Suppressor macrophage treated with lipopolysaccharide for 1 hour (primary cell): Measurements from ENCODE around the gene RNASE7.
"Not testable (repeated sequence)": the region's sequence is repeated elsewhere in the genome, so short reads cannot be mapped to it uniquely, and the experiment has no call there.

Experiments used
- DNase-seq, 3 donors: peaks; one replicate each; pipeline ENCODE4 v3.0.0-alpha.2; 2020 to 2022

RNASE7 gene

DNA sequence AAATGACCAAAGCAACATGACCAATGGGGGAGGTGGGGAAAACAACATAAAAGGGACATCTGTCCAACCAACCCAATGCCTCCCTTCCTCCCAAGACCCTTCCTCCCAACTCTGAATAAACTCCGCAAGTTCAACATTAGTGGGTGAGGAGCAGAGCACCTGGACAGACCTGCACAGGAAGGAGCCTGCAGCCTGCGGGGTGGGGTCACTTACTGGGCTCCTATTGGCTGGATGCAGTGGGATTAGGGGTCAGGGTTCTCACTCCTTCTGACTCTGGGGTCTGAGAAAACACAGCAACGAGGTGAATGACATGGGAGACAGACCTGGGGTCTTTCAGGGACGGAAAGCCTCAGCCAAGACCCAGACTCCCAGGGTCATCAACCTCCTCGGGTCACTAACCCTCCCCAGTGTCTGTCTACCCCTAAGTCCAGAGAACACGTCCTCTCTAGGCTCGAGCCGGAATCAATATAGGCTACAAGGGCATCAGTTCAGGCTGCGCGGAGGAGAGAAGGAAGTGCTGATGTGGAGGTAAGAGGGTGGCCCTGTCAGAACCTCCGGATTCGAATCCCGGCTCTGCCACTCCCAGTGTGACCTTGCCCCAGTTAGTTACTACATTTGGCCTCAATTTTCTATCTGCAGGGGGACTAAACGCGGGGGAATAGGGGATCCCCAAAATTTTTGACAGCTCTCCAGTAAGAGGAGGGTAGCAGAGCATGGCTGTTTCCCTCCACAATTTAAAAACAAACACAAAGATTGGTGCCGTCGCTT lies 18.2 kb upstream of the RNASE7 start:
- DNase-seq = no peak

DNA sequence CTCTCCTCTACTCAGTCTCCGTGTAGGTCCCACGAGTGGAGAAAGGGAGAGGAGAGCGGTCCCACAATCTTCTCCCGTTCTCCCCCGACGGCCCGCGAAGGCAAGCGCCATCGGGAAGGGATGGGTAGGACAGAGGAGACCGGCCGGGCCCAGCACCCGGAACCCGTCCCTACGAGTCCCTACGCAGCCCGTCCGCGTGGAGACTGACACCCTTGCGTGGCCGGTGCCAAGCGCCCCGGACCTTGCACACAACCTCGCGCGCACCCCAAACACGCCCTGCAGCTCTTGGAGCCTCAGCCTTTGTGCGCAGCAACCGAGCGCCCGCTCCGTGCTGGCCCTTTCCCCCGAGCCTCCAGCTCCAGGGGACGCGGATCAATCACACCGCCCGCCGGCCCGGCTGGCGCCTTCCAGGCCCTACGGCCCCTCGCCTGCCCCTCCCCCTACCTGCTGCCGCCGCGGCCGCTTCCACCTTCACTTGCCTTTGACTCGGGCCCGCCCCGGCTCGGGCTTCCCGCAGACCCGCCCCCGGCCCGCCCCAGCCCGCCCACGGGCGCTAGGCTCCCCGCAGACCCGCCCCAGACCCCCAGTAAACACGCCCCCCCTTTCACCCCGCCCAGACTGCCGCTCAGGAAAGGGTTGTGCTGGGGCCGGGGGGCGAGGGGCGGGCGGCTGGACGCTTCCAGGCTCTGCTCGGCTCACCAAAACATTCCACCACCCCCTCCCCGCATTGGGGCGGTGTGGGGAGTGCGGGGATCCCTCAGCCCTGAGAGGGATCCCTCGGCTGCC lies 17.4 kb upstream of the RNASE7 start, which contains the start of gene NDRG2:
NDRG2 (minus strand) TSS at position 477 of the 786 bp plus-strand sequence. CDS start 1,746 bp downstream, outside the sequence.
- peak in 1 of 3 donors; percentile 50 for DNase-seq

DNA sequence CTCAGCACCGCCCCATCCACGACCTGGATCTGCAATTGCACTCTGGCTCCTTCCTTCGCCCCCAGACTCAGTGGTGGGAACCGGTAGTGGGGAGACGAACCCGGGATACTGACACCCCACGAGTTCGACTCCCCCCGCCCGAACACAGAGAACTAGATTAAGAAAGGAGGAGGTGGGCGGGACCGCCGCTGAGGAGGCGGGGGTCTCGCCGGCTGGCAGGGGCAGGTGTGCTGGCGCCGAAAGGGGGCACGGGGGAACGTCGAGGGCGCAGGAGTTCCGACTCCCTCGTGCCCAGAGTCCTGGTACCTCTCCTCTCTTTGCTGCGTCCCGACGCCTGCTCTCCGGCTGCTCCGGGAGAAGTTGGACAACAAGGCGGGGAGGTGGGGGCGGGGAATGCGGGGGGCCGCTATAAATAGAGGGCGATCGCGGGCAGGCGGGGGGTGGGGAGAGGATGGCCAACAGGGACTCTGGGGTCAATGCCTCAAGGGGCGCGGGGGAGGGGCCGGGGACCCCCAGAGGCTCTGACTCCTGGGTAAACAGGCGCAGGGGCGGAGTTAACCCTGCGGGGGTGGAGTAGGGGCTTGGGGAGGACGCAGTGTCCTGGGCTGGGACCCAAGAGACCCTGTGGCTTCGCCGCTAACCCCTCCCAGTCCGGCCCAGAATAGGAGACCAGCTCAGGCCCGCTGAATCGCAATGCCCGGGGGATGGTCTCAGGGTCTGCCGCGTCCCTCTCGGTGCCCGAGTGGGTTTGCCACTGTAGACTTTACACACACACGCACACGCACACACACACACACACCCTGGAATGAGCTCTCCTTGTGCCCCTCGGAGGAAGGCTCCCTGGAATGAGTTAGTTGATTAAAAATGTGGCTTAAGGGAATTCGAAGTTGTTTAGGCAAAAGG lies 16.5 kb upstream of the RNASE7 start:
- no peak for DNase-seq

DNA sequence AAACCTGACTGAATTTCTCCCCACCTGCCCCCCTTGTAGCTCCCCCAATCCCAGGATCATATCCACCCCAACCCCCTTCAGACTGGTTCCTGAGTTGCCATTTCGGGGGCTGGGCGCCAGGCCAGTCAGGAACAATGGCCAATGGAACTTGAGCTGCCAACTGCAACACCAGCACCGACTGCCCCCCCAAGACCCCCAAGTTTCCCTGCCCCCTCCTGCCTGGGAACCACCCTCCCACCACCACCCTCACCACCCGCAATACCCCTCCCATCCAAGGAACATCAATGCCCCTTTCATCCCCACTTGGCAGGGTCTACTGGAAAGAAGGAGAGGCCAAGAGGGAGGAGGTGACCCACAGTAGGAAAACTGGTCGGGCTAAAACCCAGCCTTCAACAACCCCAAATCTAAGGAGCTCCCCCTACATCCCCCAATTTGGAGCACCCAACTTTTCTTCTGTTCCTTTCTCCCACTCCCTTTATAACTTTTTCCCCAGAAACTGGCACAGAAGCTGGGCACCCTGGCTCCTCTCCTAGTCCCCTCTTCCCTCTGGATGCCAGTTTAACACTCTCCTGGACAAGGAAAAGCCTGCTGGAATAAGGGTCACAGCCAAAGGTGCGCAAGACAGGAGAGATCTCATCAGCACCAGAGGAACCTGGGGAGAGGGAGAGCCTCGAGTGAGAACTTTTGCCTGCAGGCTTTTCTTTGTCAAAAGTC lies 15.7 kb upstream of the RNASE7 start:
- DNase-seq = no peak

- no peak for DNase-seq
These were observed 15.2 kb upstream of the RNASE7 start for GRCh38 chr14:21026988-21027315.

DNA sequence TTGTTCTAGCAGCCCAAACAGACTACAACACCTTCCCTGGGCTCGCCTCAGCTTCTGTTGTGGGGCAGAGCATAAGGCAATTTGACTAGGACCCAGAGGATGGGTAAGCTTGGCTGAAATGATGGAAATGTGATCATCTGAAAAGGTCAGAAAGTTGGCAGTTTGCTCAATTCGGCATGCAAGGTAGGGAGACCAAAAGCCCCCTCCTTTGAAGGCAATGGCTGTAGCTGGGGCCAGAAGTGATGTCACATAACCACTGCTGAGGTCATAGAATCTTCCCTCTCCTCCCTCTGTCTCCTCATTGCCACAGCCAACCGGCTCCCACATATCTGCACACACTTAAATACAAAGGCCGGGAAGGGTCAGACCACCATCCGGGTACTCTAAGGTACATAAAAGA lies 12.2 kb upstream of the RNASE7 start, which contains the start of gene TPPP2:
TPPP2 (plus strand) TSS at position 301 of the 400 bp plus-strand sequence. CDS start 365 bp downstream, outside the sequence.
- no peak for DNase-seq

GRCh38 chr14:21030531-21030930 lies 11.6 kb upstream of the RNASE7 start:
- DNase-seq = no peak

DNA sequence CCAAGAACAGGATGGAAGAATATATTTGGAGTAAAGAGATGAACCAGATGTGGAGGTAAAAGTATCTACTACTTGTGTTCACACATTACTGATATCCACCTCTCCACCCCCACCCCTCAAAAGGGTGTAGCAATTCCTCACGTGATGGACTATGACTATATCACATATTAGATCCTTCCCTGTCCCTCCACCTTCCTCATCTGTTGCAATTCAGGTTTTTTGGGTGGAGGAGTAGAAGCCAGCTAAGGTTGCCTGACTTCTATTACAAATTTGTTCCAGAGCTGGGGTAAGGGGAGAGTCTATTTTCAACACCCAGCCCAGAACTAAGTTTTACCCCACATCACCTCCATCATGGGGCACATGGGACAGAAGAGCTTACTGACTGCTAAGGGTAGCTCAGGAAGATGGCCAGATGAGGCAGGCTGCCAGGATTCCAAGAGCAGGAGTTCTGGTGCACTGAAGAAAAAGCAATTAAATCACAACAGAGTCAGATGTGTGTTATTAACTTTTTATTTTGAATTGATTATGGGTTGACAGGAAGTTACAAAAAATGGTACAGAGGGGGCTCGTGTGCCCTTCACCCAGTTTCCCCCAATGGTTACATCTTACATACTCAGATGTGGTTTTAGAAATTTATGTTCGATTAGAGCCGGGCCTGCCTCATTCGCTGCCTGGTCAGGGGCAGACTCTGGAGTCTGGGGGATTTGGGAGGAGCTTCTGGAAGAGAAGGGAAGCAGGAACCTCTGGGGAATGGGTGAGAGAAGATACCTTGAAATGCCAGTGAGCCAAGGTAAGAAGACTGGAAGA lies 9.6 kb upstream of the RNASE7 start:
- DNase-seq = peak; percentile 76 to 78 (median 77)

- DNase-seq = peak; percentile 82 to 84 (median 83)
These were observed 8.9 kb upstream of the RNASE7 start for GRCh38 chr14:21033133-21033698.

- DNase-seq = no peak
These were observed 7.5 kb upstream of the RNASE7 start, which contains the start of gene RNASE13 for GRCh38 chr14:21034707-21035106. RNASE13 (minus strand) TSS chr14:21034807; CDS start chr14:21034288, 519 bp downstream.

DNA sequence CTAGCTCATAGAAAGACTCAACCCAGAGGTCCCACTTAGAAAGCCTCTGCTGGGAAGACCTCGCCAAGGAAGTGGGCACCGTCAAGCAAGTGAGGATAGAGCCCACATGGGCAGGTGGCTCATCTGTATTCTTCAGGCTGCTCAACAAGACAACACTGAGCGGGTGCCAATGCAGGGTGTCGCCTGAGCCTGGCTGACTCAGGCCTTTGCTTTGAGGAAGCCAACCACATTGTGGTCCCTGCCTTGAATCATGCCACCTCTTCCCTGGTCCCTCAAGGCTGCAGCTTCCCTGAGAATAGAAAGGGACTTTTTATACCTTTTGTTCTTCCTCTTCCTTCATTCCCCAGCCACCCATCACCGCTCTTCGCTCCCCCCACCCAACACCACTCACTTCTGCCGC lies 5.4 kb upstream of the RNASE7 start:
- DNase-seq = peak; percentile 68 to 75 (median 71)

DNA sequence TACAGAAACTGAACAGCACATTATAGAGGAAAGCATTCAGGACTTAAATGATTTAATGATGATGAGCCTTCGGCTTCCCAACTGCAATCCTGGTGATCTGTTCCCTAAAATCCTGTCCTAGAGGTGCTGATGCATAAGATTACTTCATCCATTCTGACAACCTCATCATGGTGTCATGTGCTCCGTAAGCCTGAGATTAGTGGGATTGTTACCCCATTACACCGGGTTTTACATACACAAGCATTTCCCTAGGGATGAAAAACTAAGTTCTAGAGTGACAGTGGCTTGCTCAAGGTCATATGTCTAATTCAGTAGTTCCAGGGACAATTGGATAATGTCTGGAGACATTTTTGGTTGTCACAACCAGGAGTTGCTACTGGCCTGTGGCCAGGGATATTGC lies 5.0 kb upstream of the RNASE7 start:
- DNase-seq = peak in 1 of 3 donors; percentile 38

GRCh38 chr14:21038441-21039422 lies 3.4 kb upstream of the RNASE7 start:
- no peak for DNase-seq

DNA sequence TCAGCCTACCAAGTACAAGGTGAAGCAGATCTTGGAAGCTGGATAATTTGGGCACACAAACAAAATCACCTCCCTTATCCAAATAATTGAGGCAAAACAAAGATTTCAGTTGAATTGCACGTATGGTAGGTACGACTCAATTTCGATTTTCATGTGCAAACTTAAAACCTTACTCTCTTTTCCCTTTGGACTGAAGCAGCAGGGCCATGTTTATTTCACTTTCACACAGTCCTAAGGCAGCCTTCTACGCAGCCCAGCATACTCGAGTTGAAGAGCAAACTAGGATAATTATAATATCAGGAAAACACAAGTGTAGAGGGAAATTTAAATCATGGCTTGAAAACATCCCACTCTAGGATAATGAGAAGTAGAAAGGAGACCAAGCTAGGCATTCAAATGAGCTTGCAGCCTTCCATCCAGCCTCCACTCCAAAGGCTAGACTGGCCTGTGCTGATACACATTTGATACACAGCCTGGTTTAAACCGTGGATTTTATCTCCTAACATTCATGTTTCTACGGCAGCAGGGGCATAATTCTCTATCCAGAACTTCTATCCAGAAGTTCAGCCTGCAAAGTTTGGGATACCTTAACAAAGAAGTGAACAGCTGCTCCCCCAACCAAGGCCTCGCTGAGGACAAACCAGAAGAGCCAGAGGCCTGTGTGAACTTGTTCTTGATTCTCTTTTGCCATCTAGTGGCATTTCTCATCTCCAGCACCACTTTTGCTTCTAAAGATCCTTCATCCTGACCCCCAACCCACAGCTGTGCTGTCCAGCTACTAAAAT lies 2.4 kb upstream of the RNASE7 start:
- DNase-seq = peak; percentile 67 to 77 (median 74)

DNA sequence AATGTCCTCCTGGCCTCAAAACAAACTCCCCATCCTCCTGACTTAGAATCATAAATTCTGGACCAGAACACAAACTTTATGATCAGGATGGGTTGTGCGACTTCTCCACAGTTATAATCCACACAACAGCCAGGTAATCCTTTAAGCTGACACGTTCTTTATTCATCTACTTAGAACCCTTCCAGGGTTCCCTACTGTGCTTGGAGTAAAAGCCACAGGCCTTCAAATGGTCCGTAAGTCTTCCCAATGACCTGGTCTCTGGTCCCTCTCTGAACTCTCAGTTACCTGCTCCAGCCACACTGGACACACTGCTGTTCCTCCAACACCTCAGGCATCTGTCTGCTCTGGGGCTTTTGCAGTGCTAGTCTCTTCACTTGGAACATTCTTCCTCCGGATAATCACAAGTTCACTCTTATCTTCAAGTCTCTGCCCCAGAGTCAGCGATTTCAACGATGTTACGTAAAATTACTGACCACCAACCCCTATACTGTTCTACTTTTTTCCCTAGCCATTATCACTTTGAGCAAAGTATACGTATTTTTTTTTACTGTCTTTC lies 1.7 kb upstream of the RNASE7 start:
- no peak for DNase-seq

GRCh38 chr14:21040941-21041340 lies 1.2 kb upstream of the RNASE7 start:
- not testable (repeated sequence) for DNase-seq

GRCh38 chr14:21042918-21043317 lies 756 bp downstream of the RNASE7 start:
- DNase-seq = peak; percentile 35 to 42 (median 41)

DNA sequence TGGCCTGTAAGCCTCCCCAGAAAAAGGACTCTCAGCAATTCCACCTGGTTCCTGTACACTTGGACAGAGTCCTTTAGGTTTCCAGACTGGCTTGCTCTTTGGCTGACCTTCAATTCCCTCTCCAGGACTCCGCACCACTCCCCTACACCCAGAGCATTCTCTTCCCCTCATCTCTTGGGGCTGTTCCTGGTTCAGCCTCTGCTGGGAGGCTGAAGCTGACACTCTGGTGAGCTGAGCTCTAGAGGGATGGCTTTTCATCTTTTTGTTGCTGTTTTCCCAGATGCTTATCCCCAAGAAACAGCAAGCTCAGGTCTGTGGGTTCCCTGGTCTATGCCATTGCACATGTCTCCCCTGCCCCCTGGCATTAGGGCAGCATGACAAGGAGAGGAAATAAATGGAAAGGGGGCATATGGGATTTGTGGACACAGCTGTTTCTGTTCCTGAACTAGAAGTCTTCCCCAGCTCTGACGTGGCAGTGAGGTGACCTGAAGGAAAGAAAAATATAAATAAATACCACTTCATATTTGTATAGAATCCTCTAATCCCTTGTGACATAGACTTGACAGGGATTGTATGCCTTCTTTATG lies 1.3 kb downstream of the RNASE7 start:
- DNase-seq = no peak
